ENCODE measurements around the gene CEP76.

GRCh38 chr18:12741351-12741750 is 38.8 kb upstream of the CEP76 start:
- TF ChIP-seq POLR2A (IDR thresholded peaks at IDR 0.05) (no peak), CTCF (IDR thresholded peaks at IDR 0.05) (no peak)

Data from Peyer's patch (tissue), 4 donors.